GM18502 (cell line): Measurements from ENCODE around the gene CLEC18A.

Experiments used
- ATAC-seq: cut with Tn5 transposase; IDR thresholded peaks from one replicate; pipeline ENCODE4 v1.9.1; 2021; ENCODE audit warnings: mild to moderate bottlenecking; ENCODE audit not compliant: unreplicated experiment, poor library complexity

CLEC18A gene

DNA sequence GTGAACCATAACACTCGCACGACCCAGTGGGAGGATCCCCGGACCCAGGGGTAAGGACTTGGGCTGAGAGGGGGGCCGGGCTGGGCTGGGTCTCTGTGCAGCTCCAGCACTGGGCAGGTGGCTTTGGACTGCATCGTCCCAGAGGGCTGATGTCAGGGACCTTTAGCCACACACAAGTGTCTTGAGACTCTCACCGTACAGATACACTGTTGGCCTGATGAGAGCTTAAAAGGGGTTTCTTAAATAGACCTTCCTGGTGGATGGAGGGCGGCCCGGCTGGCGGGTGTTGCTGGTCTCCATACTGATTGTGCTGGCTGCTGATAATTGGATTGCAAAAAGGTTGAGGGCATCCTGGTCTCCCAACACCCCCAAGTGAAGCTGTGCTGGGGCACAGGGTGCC, 21.7 kb upstream of the CLEC18A start:
- no peak for ATAC-seq

DNA sequence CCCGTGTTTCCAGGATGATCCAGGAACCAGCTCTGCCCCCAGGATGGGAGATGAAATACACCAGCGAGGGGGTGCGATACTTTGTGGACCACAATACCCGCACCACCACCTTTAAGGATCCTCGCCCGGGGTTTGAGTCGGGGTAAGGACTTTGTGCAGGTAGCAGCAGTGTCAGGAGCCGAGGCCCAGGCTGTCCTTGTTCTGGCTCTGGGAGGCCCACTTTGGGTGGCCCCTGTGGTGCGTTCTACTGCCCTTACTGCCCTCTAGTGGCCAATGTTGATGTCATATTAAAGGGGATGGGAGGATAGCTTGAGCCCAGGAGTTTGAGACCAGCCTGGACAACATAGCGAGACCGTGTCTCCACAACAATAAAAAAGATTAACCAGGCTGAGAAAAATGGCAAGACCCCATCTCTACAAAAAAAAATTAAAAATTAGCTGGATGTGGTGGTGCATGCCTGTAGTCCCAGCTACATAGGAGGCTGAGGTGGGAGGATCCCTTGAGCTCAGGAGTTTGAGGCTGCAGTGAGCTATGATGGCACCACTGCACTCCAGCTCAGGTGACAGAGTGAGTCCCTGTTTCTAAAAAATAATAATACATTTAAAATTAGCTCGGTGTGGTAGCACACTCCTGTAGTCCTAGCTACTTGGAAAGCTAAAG, 20.9 kb upstream of the CLEC18A start:
- ATAC-seq = no peak

DNA sequence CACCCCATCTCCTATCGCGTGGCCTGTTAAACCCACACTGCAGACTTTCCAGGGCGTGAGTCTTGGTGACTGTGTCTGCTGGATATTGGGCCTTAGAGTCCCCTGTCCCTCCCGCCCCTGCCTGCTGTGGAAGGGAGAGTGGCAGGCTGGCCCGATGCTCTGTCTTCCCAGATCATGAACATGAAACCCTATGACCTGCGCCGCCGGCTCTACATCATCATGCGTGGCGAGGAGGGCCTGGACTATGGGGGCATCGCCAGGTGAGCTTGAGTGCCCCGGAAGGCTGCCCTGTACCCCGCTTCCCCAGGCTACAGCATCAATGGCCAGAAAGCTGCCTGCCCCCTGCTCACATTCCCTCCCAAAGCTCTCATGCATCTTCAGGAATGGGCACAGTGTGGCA, 19.5 kb upstream of the CLEC18A start:
- no peak for ATAC-seq

DNA sequence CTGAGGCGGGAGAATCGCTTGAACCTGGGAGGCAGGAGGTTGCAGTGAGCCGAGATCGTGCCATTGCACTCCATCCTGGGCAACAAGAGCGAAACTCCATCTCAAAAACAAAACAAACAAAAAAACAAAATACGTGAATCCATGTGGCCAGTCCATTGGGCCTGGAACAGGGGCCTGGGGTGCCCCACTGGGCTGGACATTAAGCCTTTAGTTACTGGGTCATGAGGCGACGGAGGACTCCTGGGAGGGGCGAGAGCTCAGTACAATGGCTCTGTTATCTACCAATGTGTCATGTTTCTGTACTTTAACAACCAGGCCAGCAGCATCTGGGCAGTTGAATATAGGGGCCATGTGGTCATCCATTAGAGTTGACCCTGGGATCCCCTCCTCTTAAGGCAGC, 18.9 kb upstream of the CLEC18A start:
- ATAC-seq = no peak

DNA sequence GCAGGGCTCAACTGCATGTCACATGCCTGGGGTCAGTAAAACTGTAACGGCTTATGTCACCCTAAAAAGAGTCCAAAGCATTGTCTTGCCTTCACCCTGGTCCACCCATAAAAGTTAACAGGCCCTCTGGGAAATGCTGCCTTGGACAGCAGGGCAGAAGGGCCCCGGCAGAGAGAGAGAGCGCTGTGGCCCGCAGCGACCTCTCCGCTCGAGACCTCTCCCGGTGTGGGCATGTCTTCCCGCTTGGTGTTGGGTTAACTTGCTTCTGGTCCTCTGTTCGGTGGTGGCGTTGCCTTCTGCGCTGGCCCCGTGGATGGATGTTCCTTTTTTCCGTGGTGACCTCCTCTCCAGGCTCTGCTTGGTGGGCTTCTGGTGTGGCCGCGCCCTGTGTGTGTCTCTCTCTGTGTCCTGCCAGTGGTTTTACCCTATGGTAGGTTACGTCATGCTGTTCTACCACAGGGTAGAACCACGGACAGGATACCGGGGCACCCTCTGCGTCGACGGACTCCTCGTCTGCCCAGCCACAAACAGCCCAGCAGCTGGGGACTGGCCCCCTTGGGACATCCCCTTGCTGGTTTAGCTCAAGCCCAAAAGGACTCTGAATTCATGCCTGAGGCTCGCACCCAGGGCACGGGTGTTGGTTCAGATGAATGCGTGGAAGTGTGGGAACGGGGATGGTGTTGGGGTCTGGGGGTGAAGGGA, 18.3 kb upstream of the CLEC18A start:
- ATAC-seq = no peak

DNA sequence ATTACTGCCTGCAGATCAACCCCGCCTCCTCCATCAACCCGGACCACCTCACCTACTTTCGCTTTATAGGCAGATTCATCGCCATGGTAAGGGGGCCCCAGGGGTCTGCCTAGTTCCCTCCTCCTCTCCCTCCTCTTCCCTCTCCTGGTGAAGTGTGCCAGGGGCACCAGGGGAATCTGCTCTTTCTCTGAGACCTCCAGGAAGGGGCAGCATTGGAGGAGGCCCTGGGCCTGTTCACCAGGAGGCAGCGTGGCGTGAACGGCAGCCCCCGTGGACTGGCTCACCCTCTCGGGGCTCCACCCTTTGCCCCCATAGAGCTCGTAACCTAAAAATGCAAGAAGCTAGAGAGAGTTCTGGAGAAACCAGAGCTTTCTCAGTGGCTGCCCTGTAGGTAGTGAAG, 17.1 kb upstream of the CLEC18A start:
- ATAC-seq = no peak

DNA sequence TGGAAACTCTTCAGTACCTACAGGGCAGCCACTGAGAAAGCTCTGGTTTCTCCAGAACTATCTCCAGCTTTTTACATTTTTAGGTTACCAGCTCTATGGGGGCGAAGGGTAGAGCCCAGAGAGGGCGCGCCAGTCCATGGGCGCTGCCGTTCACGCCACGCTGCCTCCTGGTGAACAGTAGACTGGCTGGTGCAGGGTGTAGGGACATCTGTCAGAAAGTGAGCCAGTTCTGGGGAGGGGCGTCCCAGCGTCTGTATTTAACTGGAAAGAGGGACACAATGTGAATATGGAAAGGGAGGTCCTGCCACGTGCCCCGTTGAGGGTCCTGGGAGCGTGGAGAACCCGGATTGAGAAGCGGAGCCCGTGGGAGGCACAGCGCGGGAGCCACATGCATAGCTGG, 16.4 kb upstream of the CLEC18A start:
- no peak for ATAC-seq

DNA sequence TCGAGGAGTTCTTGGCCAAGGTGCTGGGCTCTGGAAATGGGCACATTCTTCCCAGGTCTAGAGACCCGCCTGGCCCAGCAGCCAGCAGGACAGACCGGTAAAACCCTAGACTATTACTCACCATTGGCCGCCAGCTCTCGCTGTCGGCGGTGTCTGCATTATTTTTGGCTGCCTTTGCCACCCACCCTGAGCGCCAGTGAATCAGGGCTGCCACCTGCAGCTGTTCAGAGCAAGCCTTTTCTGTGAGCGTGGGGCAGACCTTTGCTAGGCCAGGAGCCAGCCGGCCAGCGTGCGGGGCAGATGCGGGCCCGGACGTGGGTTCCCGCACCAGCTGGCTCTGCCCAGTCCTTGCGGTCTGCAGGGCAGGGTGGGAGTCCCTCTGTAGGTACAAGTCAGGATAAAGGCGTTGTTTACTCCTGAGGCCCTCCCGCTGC, 15.8 kb upstream of the CLEC18A start:
- ATAC-seq = no peak

DNA sequence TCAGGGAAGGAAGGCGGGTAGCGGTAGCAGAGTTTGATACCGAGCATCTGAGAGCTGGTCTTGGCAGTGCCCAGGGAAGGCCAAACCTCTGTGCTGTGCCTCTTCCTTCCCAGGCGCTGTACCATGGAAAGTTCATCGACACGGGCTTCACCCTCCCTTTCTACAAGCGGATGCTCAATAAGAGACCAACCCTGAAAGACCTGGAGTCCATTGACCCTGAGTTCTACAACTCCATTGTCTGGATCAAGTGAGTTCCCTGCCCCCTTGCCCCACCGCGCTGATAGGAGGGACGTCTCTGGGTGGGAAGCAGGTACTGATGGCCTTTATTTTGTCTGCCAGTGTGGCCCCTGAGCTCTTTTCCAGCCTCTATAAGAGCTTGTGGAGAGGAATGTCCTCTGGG, 15.4 kb upstream of the CLEC18A start:
- ATAC-seq = no peak

DNA sequence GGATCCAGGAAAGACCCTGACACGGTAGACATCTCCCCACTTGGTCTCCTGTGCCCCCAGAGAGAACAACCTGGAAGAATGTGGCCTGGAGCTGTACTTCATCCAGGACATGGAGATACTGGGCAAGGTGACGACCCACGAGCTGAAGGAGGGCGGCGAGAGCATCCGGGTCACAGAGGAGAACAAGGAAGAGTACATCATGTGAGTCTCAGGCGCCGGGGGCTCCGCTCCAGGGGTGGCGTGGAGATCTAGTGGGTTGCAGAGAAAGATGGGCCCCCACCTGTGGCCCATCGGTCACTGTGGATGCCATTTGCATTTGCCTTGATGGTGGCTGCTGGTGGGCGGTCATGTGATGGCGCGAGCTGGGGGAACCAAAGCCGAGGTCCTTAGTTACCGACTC, 14.9 kb upstream of the CLEC18A start:
- ATAC-seq = no peak

DNA sequence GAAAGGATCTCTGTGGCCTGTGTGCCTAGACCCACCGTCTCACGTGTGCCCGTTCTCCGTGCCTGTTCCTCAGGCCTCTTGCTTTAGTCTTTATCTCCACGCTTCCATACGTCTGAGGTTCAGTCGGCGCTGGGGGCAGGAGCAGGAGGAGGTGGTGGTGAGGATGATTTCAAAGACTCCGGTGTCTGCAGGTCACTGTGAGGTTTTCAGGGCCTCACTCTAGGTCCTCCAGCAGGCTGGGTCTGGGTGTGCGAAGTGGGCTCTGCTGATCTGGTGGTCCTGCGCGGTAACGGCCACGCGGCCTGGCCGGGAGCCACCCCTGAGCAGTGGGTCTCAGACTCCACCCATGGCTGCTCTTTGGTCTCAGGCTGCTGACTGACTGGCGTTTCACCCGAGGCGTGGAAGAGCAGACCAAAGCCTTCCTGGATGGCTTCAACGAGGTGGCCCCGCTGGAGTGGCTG, 14.4 kb upstream of the CLEC18A start:
- ATAC-seq = no peak

DNA sequence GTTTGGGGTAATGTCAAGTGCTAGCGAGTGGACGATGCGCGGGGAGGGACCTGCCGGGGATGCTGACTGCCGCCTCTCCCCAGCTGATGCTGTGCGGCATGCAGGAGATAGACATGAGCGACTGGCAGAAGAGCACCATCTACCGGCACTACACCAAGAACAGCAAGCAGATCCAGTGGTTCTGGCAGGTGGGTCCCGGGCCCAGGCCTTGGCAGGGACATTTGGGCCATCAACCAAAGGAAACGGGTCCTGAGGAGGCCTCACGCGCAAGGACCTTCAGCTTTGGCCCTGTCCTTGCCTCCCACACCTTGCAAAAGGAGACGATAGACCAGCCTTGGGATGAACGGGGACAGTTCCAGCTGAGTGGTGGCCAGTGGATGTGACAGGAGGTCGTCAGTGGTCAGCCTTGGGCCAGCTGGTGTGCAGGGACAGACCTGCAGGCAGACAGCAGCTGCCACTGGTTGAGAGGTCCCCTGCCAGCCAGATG, 13.6 kb upstream of the CLEC18A start:
- ATAC-seq = no peak

DNA sequence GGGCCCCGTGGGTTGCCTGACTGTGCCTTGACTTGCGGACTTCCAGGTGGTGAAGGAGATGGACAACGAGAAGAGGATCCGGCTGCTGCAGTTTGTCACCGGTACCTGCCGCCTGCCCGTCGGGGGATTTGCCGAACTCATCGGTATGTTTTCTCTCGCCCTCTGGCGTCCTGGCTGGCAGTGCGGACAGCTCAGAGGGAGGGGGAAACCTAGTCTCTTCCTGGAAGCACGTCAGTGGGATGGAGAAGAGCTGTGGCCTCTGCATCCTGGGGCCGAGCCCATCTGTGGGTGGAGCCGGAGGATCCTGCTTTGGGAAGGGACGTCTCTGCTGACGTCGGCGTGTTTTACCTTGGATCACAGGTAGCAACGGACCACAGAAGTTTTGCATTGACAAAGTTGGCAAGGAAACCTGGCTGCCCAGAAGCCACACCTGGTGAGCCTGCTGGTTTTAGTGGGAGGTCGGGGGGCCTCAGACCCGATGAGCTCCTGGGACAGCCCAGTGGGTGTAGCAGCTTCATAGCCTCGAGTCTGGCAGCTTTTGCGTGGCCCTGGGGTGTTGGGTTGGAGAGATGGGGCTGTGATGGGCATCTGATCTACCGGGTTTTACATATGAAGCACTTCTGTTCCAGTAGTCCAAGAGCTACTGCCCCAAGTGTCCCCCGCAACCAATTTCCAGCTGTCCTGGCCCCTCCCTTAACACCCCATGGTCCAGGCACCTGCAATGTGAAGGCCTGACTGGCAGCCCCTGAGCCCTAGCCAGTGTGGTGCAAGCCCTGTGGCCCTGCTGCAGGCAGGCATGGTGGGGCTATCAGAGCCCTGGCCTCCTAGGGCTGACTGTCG, 11.9 kb upstream of the CLEC18A start:
- ATAC-seq = no peak

DNA sequence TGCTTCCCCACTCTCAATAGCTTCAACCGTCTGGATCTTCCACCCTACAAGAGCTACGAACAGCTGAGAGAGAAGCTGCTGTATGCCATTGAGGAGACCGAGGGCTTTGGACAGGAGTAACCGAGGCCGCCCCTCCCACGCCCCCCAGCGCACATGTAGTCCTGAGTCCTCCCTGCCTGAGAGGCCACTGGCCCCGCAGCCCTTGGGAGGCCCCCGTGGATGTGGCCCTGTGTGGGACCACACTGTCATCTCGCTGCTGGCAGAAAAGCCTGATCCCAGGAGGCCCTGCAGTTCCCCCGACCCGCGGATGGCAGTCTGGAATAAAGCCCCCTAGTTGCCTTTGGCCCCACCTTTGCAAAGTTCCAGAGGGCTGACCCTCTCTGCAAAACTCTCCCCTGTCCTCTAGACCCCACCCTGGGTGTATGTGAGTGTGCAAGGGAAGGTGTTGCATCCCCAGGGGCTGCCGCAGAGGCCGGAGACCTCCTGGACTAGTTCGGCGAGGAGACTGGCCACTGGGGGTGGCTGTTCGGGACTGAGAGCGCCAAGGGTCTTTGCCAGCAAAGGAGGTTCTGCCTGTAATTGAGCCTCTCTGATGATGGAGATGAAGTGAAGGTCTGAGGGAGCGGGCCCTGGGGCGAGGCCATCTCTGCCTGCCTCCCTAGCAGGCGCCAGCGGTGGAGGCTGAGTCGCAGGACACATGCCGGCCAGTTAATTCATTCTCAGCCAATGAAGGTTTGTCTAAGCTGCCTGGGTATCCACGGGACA, 11.1 kb upstream of the CLEC18A start:
- no peak for ATAC-seq

DNA sequence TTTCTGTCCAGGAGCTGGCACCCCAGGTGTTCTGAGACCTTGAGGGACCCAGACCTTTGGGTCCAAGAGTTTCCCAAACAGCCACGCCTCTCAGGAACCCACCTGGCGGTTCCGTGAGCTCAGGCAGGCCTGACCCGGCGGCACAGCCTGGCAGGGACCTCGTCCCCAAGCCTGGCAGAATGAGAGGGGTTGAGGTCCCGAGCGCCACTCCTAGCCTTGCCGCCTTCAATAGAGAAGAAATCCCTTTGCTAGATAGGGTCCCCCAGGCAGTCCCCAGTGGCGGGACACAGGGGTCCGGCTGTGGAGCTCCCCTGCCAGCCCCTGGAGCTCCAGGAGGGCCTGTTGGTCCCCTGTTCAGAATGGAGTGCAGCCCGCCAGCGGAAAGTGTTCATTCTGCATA, 10.5 kb upstream of the CLEC18A start:
- no peak for ATAC-seq

DNA sequence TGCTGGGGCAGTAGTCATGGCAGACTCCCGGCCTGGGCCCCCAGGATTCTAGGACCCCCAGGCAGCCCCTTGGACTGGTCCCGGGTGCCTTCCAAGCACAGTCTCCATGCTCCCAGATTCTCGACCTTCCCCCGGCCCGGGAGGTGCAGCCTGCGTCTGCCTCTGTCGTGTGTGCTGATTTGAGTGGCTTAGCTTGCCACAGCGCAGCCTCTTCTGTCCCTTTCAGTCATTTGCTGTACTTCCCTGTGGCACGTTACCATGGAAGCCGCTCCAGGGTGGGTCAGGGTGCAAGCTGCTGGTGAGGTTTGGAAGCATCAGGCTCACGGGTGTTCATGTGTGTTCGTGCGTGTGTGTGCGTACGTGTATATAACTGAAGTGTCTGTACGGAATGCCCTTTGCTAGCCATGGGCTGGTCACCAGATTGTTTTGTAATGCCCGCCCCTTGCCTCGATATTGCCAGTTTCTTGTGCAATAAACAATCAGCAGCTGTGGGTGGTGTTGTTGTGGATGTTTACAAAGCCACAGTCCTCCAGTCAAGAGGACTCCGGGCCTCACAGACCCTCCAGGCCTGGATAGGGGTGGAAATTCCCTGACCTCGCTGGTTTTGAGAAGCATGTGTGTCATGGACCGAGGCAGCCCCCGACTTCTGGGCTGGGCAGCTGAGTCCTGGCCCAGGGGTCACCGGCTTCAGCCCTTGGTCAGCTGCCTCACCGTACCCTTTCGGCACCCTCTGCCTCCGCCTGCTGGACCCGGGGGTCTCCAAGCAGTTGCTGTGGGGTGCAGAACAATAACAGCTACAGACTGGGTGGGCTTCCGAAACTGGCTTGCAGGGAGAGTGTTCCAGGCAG, 9.7 kb upstream of the CLEC18A start:
- no peak for ATAC-seq

DNA sequence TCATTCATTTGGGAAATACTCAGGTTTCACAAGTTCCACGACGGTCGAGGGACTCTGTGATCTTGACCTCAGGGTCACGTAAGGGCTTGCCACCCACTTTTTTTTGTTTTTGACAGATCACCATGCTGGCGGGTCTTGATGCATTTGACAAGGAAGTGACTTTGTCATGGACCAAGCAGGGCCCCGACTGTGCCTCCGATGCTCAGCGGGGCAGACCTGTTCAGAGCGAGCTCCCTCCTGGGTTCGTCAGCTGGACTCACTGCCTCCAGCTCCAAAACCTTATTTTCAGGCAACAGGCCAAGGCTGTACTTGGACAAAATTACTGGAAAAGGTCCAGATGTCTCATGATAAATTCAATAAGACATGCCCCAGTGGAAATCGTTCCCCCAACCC, 9.0 kb upstream of the CLEC18A start:
- ATAC-seq = no peak

DNA sequence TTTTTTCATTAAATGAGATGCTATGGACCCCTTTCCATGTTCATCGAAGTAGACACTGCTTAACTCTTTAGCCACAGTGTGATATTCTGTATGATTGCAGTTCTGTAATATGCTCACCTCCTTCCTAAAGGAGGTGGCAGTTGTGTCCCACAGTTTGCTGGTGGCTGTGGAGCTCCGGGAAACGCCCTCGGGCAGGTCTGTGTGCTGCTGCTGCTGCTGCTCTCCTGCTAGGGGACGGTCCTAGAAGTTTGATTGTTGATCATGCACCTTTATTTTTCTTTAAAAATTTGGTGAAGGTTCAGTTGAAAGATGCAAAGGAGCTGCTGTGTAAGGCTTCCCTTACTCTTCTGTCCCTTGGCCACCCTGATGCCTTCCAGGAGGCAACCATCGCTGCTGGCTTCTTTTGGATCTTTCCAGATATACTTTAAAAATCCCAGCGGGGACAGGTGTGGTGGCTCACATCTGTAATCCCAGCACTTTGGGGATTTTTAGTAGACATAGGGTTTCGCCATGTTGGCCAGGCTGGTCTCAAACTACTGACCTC, 8.4 kb upstream of the CLEC18A start:
- no peak for ATAC-seq
